GM12874 (cell line): ENCODE measurements around the gene PLEKHJ1.

Source experiments
- TF ChIP-seq, protein P1 (sequence below): IDR thresholded peaks from 2 replicates; pipeline ENCODE4 v1.5.1; 2011; ENCODE audit warnings: low read depth, mild to moderate bottlenecking, control low read depth, low read length, moderate library complexity; ENCODE audit not compliant: insufficient read depth

PLEKHJ1 gene

DNA sequence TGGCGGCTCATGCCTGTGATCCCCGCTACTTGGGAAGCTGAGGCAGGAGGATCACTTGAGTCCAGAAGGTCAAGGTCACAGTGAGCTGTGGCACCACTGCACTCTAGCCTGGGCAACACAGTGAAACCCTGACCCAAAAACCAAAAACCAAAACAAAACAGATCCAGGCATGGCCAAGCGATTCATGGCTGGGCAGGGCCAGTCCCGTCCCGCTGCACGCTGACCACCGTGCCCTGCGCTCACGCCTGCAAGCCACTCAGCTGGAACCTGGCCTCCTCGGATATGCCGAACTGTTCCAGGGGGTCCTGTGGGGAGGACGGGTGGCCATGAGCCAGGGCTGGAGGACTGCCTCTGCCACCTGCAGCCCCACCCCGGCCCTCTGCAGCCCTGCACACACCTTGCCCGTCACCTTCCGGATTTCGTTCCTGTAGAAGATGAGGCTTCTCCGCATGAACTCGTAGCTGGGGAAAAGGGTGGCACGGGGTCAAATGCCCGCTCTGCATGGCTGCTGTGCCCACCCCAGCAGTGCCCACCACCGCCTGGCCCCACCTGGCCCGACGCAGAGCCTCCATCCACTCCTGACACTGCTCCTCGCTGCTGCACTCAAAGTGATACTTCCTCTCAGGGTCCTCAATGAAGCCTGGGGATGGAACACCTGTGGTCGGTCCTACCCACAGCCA, 2.4 kb downstream of the PLEKHJ1 start:
- TF ChIP-seq, protein P1, sequence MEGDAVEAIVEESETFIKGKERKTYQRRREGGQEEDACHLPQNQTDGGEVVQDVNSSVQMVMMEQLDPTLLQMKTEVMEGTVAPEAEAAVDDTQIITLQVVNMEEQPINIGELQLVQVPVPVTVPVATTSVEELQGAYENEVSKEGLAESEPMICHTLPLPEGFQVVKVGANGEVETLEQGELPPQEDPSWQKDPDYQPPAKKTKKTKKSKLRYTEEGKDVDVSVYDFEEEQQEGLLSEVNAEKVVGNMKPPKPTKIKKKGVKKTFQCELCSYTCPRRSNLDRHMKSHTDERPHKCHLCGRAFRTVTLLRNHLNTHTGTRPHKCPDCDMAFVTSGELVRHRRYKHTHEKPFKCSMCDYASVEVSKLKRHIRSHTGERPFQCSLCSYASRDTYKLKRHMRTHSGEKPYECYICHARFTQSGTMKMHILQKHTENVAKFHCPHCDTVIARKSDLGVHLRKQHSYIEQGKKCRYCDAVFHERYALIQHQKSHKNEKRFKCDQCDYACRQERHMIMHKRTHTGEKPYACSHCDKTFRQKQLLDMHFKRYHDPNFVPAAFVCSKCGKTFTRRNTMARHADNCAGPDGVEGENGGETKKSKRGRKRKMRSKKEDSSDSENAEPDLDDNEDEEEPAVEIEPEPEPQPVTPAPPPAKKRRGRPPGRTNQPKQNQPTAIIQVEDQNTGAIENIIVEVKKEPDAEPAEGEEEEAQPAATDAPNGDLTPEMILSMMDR, result no peak

DNA sequence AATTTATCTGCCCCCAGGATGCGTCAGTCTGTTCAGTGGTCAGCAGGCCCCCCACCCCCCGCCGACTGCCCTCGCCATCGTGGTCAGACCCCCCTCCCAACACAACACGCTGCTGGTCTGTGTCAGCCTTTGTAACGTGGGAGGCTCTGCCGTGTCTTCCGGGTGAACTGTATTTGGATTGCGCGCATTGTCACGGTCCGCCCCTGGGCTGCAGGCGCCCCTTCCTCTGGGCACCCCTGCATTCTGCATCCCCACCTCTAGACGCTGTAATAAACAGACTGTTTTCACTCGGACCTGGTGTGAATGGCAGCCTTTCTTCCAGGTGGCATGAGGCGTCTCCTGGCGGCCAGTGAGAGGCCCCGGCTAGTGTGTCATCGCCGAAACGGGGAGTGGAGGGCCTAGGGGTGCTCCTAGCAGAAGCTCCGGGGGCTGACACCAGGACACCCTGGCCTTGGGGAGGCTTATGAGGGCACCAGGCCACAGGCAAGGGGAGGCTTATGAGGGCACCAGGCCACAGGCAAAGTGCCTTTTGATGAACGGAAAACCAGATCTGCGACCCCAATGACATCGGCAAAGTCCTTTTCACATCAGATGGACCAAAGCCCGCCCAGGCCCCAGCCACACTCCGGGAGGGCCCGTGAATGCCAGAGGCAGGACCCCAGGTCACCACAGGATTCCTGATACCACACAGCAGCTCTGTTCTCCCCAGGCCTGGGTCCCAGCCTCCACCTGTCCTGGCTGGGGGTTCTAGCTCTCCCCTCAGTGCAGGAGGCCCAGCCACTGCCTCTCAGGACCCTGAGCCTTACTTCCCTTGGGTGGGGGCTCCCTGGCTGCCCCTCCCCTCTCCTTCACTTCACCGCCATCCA, 3.6 kb downstream of the PLEKHJ1 start:
- TF ChIP-seq, protein P1, result no peak

DNA sequence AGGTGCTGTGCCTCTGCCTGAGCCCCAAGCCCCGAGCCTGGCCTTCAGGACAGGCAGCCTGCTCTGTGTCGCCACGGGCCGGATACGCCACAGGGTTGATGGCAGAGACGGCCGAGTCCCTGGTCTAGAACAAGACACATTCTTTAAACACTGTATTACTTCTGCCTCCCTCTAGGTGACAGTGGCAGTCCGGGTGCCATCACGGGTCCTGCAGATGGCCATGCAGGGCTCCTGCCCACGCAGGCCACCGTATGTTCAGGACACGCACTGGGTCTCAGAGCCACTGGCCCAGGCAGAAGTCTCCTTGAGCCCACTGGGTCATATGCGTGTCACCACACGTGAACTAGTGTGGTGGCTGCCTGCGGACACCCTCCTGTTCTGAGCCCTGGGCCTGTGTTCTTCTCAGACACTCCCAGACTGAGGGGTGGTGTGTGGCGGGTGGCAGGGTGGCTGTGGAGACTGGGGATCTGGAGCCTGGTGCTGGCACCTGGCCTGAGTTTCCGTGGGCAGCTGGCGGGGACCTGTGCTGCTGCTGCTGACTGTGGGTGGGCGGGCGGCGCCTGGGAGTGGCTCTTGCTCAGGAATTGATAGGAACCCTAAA, 4.4 kb downstream of the PLEKHJ1 start:
- TF ChIP-seq, protein P1, result peak; percentile 21; the same call in 1 of the 2 replicates

DNA sequence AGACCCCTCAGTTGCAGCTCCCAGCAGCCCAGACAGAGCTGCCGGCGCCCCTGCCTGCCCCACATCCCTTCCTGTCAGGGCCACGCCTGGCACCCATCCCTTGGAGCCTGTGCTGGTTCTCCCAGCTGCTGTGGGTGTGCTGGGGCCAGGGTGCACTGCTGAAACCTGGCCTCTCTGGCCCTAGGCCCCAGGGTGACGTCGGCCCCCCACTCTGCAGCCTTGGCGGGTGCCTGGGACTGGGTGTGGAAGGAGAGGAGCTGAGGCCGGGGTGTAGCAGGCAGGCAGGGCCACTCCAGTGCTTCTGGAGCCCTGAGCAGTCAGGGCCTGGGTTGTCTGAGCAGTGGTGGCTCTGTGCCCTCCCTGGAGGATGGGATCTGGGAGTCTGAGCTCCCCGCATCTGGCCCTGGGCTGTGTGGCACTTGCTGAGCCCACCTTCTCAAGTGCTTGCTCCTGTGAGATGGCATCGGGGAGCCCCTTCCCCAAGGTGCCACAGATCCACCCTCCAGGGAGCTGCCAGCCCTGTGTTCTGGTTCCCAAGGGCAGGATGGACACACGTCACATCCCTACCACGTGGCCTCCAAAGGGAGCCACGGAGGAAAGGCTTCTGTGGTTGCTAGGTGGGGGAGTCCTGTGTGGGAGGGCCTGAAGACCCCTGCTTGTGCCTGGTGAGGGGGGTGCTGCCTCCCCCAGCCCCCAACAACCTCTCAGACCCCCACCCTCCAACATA, 5.2 kb downstream of the PLEKHJ1 start:
- TF ChIP-seq, protein P1, result no peak

DNA sequence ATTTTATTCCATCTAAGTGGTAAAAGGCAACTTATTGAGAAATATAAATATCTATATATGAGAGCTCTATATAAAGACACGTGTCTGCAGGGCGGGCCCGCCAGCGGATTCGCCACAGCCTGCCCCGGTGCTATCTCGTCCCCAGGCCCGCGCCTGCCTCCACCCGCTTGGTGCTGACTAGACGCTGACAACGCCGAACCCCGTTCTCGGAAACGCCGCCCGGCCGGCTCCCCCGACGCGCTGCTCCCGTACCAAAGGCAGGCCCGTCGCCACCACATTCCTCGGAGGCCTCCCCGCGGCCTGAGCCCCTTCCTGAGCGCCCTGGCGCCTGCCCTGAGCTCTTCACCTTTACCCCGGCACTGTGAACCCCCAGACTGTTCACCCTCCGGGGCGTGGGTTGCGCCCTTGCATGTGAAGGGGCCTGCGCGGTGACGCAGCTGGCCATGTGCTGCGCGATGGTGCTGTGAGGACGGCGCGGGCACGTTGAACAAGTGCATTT, 6.0 kb downstream of the PLEKHJ1 start:
- TF ChIP-seq, protein P1, result no peak

DNA sequence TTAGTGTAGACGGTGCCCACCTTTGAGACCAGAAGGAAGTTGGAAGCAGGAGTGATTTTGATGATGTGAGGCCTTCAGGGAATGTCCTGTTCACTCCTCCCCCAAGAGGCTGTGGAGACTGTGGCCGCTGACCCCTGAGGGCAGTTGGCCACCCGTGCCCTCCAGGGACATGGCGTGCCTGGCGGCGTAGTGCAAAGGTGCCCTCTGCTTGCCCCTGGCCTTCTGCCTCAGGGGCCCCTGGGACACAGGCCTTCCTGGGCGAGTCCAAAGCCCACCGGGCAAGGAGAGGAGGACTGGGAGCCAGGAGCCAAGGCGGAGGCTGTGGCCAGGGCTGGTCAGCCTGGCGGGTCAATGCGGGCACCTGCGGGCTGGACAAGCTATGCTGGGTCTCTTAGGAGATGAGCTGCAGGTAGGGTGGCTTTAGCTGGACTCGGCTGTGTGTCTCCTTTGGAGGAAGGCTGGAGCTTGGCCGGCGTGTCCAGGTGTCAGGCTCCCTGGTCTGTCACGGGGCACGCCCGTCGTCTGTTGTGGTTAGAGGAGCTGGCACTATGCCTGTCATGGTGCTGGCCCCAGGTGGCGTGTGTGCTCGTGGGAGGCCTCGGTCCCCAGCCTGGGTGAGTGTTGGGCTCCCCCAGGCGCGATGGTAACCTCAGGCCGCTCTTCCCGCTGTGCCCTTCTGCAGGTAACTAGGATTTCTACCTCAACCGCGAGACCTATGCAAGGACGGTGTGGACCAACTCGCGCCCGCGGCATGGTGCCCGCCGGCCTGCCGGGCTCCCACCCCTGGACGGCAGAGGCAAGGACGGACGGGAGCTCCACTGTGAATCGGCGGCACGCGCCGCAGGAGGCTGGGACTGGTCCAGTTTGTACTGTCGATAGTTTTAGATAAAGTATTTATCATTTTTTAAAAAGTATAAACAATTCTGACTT, 6.8 kb downstream of the PLEKHJ1 start:
- TF ChIP-seq, protein P1, result no peak
